HG02938 (cell line): ENCODE data around the gene C9orf78.

Source experiments
- ATAC-seq: cut with Tn5 transposase; IDR thresholded peaks from one replicate; pipeline ENCODE4 v1.9.1; 2021; ENCODE audit warnings: mild to moderate bottlenecking, moderate library complexity; ENCODE audit not compliant: unreplicated experiment

Gene C9orf78

GRCh38 chr9:129845373-129845772, 10.3 kb upstream of the C9orf78 start:
- no peak for ATAC-seq

- ATAC-seq, result no peak
These were observed 6.0 kb upstream of the C9orf78 start for GRCh38 chr9:129841071-129841470.

- ATAC-seq, result no peak
These were observed 5.0 kb upstream of the C9orf78 start for GRCh38 chr9:129840034-129840433.

GRCh38 chr9:129839324-129840023, 4.4 kb upstream of the C9orf78 start:
- ATAC-seq, result no peak

- no peak for ATAC-seq
These were observed 3.7 kb upstream of the C9orf78 start for GRCh38 chr9:129838707-129839259.

GRCh38 chr9:129836311-129837007, 1.4 kb upstream of the C9orf78 start:
- no peak for ATAC-seq

GRCh38 chr9:129835860-129836223, 767 bp upstream of the C9orf78 start:
- peak; percentile 13 for ATAC-seq

- peak; percentile 5 for ATAC-seq
These were observed 467 bp downstream of the C9orf78 start for GRCh38 chr9:129834489-129835127.

- no peak for ATAC-seq
These were observed 2.1 kb downstream of the C9orf78 start for GRCh38 chr9:129832982-129833381.

GRCh38 chr9:129828969-129829368, 6.1 kb downstream of the C9orf78 start:
- ATAC-seq, result no peak

GRCh38 chr9:129828051-129828450, 7.0 kb downstream of the C9orf78 start:
- ATAC-seq, result no peak

GRCh38 chr9:129826759-129827158, 8.3 kb downstream of the C9orf78 start:
- ATAC-seq, result no peak

- ATAC-seq, result no peak
These were observed 8.7 kb downstream of the C9orf78 start for GRCh38 chr9:129826344-129826743.

- ATAC-seq, result peak; percentile 87
These were observed 11.0 kb downstream of the C9orf78 start, which contains the start of gene TOR1A for GRCh38 chr9:129823935-129824601. Gene TOR1A, minus strand, starts transcription at chr9:129824136. Its CDS starts 51 bp downstream, at chr9:129824085.

- ATAC-seq, result no peak
These were observed 11.5 kb downstream of the C9orf78 start for GRCh38 chr9:129823542-129823934.

GRCh38 chr9:129822898-129823541, 12.1 kb downstream of the C9orf78 start:
- ATAC-seq, result no peak

GRCh38 chr9:129816501-129817435, 18.3 kb downstream of the C9orf78 start:
- no peak for ATAC-seq

GRCh38 chr9:129815278-129815677, 19.8 kb downstream of the C9orf78 start:
- ATAC-seq, result no peak

- no peak for ATAC-seq
These were observed 20.4 kb downstream of the C9orf78 start for GRCh38 chr9:129814432-129815223.
